Measurements from ENCODE around the gene NHEJ1. TPM values are rescaled to one million over a fixed set of nuclear protein-coding genes. Genes with fewer than 3 reads are reported as not detected.
A peak's percentile ranks its signal among the peaks of the same experiment; 100 is the strongest.

Gene NHEJ1
- total RNA-seq, 5 donors from 2014 or later (not counting 1 experiment from before 2014, with no cell fraction given) = 17.3 to 21.1 (median 18.2) TPM

DNA sequence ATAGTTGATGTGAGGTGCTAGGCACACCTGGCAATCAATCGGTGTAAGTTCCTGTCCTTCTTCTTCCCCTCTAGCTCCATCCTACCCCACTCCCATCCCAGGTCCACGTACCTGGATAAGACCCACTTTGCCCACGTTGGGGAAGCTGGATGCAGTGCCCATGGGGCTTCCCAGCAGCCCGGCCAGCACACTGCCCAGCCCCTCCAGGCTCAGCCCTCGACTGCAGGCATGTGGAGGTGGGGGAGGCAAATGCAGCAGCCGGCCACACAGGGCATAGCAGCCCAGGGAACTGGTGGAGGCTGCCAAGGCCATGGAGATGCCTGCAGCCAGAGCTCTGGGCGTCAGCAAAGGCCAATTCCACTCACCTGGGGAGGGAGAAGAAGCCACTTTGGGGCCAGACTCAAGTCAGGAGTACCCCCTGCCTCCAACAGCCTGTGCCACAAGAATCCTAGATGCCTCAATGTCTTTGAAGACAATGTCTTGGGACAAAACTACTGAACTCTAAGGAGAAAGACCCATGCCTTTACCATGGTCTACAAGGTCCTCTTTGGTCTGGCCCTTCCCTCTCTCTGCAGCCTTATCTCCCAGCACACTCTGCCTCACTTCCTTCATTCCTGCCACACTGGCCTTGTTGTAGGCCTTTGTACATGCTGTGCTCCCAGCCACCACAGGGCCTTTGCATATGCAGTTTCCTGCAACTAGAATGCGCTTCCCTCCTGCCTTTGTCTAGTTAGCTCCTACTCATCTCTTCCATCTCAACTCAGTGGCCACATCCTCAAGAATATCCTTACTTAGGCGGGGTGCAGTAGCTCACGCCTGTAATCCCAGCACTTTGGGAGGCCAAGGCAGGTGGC lies 4.7 kb upstream of the NHEJ1 start:
- ChIA-PET CTCF (interaction anchor here in 1 of 2 donors (1.2 kb wide), 1 partner anchor 10 kb away, joined by 4 read pairs; no protein-coding TSS in a partner anchor), POLR2A (no interaction called here)
- no peaks in the 10 kb centered on the region for H3K36me3 ChIP-seq (ENCODE audit: control insufficient read depth in 2 of 2, extremely low read depth in 1 of 2, insufficient read depth in 1 of 2, low read length in 1 of 2)
- no peak overlapping the region for H3K4me3 ChIP-seq (ENCODE audit: control insufficient read depth in 1 of 2, extremely low read depth in 1 of 2, low read length in 1 of 2)
- no peaks in the 10 kb centered on the region for H3K27me3 Mint-ChIP-seq
- H3K4me1 Mint-ChIP-seq = peaks cover 8 to 12% (median 9%) of the 10 kb centered on the region in 3 donors
- no peak overlapping the region for H3K27ac Mint-ChIP-seq
- WGBS (ENCODE audit: insufficient coverage) = 89% methylated on average over 5 of the region's 10 CpGs
- no peaks in the 10 kb centered on the region for H3K9me3 ChIP-seq
- no peak overlapping the region for H3K4me3 Mint-ChIP-seq
- H3K9me3 Mint-ChIP-seq = no peaks in the 10 kb centered on the region
- H3K4me1 ChIP-seq (ENCODE audit: control insufficient read depth in 1 of 2, extremely low read depth in 1 of 2, insufficient read depth in 2 of 2, low read length in 2 of 2) = peaks cover 0 to 8% of the 10 kb centered on the region in 2 experiments
- DNase-seq (no peak), ATAC-seq (replicated peaks in 1 of 4) (no peak)
- no peak overlapping the region for H3K27ac ChIP-seq (ENCODE audit: low read length)
- H3K36me3 Mint-ChIP-seq = no peaks in the 10 kb centered on the region
- no peaks in the 10 kb centered on the region for H3K27me3 ChIP-seq (replicated peaks in 1 of 2; ENCODE audit: control insufficient read depth in 2 of 2, extremely low read depth in 1 of 2, insufficient read depth in 2 of 2, low read length in 1 of 2)

DNA sequence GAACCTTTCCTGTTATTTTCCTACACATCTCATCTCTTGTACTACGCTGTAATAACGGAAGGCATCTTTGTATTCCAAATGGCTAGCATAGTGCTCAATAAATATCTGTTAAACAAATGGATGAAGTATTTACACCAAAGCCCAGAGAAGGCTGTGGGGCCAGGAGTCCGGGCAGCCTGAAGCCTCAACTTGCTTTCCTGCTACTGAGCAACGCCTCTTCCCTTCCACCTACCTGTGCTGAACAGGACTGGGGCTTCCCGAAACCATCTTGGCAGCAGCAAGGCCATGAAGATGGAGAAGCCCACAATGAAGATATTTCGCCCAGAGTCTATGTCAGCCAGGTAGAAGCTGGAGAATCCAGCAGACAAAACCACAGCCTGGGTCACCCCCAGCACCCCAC lies 2.5 kb upstream of the NHEJ1 start:
- no peaks in the 10 kb centered on the region for H3K36me3 ChIP-seq (ENCODE audit: control insufficient read depth in 2 of 2, extremely low read depth in 1 of 2, insufficient read depth in 1 of 2, low read length in 1 of 2)
- H3K4me3 Mint-ChIP-seq = no peak overlapping the region
- ATAC-seq (replicated peaks in 1 of 4) (no peak), DNase-seq (no peak)
- H3K4me1 ChIP-seq (ENCODE audit: control insufficient read depth in 1 of 2, extremely low read depth in 1 of 2, insufficient read depth in 2 of 2, low read length in 2 of 2) = peaks cover 4 to 14% of the 10 kb centered on the region in 2 experiments
- H3K9me3 Mint-ChIP-seq = no peaks in the 10 kb centered on the region
- H3K36me3 Mint-ChIP-seq = peaks cover under 1% of the 10 kb centered on the region
- no peaks in the 10 kb centered on the region for H3K9me3 ChIP-seq
- H3K27me3 ChIP-seq (replicated peaks in 1 of 2; ENCODE audit: control insufficient read depth in 2 of 2, extremely low read depth in 1 of 2, insufficient read depth in 2 of 2, low read length in 1 of 2) = no peaks in the 10 kb centered on the region
- no peak overlapping the region for H3K4me3 ChIP-seq (ENCODE audit: control insufficient read depth in 1 of 2, extremely low read depth in 1 of 2, low read length in 1 of 2)
- no peak overlapping the region for H3K27ac ChIP-seq (ENCODE audit: low read length)
- ChIA-PET CTCF (interaction anchor here (0.5 to 1.7 kb wide), 6 partner anchors 9 to 944 kb away, joined by 3 to 4 read pairs (median 3); no protein-coding TSS in a partner anchor), POLR2A (interaction anchor here in 1 of 2 donors (0.6 kb wide), 1 partner anchor 40 kb away, joined by 5 read pairs; no protein-coding TSS in a partner anchor)
- H3K4me1 Mint-ChIP-seq = peaks cover 15 to 25% (median 20%) of the 10 kb centered on the region in 3 donors
- 83% methylated on average over 3 of the region's 6 CpGs for WGBS (ENCODE audit: insufficient coverage)
- H3K27me3 Mint-ChIP-seq = no peaks in the 10 kb centered on the region
- no peak overlapping the region for H3K27ac Mint-ChIP-seq

DNA sequence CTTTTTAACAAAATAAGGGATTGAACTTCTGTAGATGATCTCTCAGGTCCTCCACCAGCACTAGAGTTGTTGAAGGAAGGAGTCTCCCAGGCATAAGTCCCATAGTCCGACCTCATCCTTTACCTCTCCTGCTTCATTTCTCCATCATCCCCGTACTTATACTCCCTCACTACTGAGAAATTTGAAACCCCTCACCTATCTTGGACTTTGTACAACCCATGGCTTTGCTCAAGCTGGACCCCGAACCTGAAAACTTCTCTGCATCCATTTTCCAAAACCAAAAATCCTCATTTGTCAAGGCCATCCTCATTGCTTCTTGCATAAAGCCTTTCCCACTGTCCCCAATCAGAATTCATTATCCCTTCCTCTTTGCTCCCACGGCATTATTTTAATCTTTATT lies 482 bp upstream of the NHEJ1 start:
- Mint-ChIP-seq H3K27ac (peak overlapping the region; percentile 95 to 97), H3K9me3 (no peaks in the 10 kb centered on the region)

DNA sequence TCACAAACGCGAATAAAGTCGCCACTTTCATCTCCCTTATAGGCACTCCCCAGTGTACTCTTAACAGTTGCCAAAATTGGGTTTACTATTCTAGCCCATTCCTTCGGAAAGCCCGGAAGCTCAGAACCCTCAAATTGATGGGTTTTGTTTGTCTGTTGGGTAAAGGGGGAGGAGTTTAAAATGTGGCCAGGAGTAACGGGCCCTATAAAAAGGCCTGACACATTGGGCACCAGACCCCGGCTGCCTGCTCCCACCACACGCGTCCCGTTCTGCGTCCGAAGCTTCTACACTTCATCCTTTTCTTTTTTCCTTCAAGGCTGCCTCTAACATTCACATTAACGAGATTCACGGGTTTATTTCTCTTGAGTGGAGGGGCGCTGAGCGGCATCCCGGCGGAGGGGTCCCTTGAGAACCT lies 837 bp downstream of the NHEJ1 start:
- Mint-ChIP-seq H3K36me3 (peaks cover 19% of the 10 kb centered on the region), H3K27me3 (no peaks in the 10 kb centered on the region), H3K4me3 (peak overlapping the region; percentile 86 to 94 (median 88)), H3K4me1 (peaks cover 16 to 31% (median 22%) of the 10 kb centered on the region in 3 donors), H3K27ac (peak overlapping the region; percentile 95 to 97), H3K9me3 (no peaks in the 10 kb centered on the region)
- no peak for DNase-seq
- H3K27ac ChIP-seq (ENCODE audit: low read length) = peak overlapping the region; percentile 68
- no peaks in the 10 kb centered on the region for H3K27me3 ChIP-seq (replicated peaks in 1 of 2; ENCODE audit: control insufficient read depth in 2 of 2, extremely low read depth in 1 of 2, insufficient read depth in 2 of 2, low read length in 1 of 2)
- POLR2A ChIA-PET = interaction anchor here (0.6 to 0.8 kb wide), 3 partner anchors 48 to 69 kb away, joined by 3 read pairs; no protein-coding TSS in a partner anchor
- peaks cover 0 to 19% of the 10 kb centered on the region in 2 donors for H3K36me3 ChIP-seq (ENCODE audit: control insufficient read depth in 2 of 2, extremely low read depth in 1 of 2, insufficient read depth in 1 of 2, low read length in 1 of 2)
- H3K9me3 ChIP-seq = no peaks in the 10 kb centered on the region
- WGBS (ENCODE audit: insufficient coverage) = 33% methylated on average over 10 of the region's 18 CpGs
- peak overlapping the region; percentile 65 to 85 for H3K4me3 ChIP-seq (ENCODE audit: control insufficient read depth in 1 of 2, extremely low read depth in 1 of 2, low read length in 1 of 2)
- CTCF ChIA-PET = interaction anchor here (0.7 to 3.0 kb wide), 18 partner anchors 10 to 304 kb away, joined by 3 to 39 read pairs (median 6); partner anchors contain the start of genes CNPPD1 (in 2 of the 2), ANKZF1 (in 1 of the 2), ATG9A (in 1 of the 2) and DNAJB2 (in 1 of the 2)
- H3K4me1 ChIP-seq (ENCODE audit: control insufficient read depth in 1 of 2, extremely low read depth in 1 of 2, insufficient read depth in 2 of 2, low read length in 2 of 2) = peaks cover 4 to 14% of the 10 kb centered on the region in 2 experiments
- ATAC-seq (replicated peaks in 1 of 4) = no peak

More for the DNA sequence above, 482 bp upstream of the NHEJ1 start:
- ChIA-PET POLR2A (no interaction called here), CTCF (no interaction called here)
- ATAC-seq (replicated peaks in 1 of 4) (no peak), DNase-seq (no peak)
- WGBS (ENCODE audit: insufficient coverage) = 87% methylated on average over 4 of the region's 4 CpGs
- H3K36me3 ChIP-seq (ENCODE audit: control insufficient read depth in 2 of 2, extremely low read depth in 1 of 2, insufficient read depth in 1 of 2, low read length in 1 of 2) = peaks cover 0 to 19% of the 10 kb centered on the region in 2 donors
- no peaks in the 10 kb centered on the region for H3K27me3 Mint-ChIP-seq
- H3K27ac ChIP-seq (ENCODE audit: low read length) = peak overlapping the region; percentile 68
- peaks cover 4 to 14% of the 10 kb centered on the region in 2 experiments for H3K4me1 ChIP-seq (ENCODE audit: control insufficient read depth in 1 of 2, extremely low read depth in 1 of 2, insufficient read depth in 2 of 2, low read length in 2 of 2)
- H3K9me3 ChIP-seq = no peaks in the 10 kb centered on the region
- H3K4me1 Mint-ChIP-seq = peaks cover 16 to 31% (median 22%) of the 10 kb centered on the region in 3 donors
- no peaks in the 10 kb centered on the region for H3K27me3 ChIP-seq (replicated peaks in 1 of 2; ENCODE audit: control insufficient read depth in 2 of 2, extremely low read depth in 1 of 2, insufficient read depth in 2 of 2, low read length in 1 of 2)
- peak overlapping the region; percentile 65 to 85 for H3K4me3 ChIP-seq (ENCODE audit: control insufficient read depth in 1 of 2, extremely low read depth in 1 of 2, low read length in 1 of 2)
- peaks cover 19% of the 10 kb centered on the region for H3K36me3 Mint-ChIP-seq
- peak overlapping the region; percentile 86 to 94 (median 88) for H3K4me3 Mint-ChIP-seq

DNA sequence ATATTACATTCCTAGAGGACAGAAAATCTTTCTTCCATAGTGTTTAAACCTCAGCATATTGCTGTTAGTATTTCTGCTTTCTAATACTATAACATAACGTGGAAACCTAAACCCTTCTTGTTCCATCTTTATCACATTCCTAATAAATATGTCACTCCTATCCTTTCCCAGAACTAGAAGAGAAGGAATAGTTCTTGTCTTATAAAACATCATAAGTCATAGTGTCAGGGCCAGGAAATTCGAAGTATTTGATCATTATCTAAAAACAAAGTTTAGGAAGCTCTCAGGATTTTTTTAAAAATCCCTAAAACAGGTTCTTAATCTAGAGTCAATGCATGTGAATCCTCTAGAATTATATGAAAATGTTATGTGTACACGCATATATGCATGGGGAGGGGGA lies 2.0 kb downstream of the NHEJ1 start:
- Histone ChIP-seq H3K4me3 (ENCODE audit: control insufficient read depth in 1 of 2, extremely low read depth in 1 of 2, low read length in 1 of 2) (no peak overlapping the region), H3K27me3 (replicated peaks in 1 of 2; ENCODE audit: control insufficient read depth in 2 of 2, extremely low read depth in 1 of 2, insufficient read depth in 2 of 2, low read length in 1 of 2) (no peaks in the 10 kb centered on the region), H3K9me3 (no peaks in the 10 kb centered on the region), H3K36me3 (ENCODE audit: control insufficient read depth in 2 of 2, extremely low read depth in 1 of 2, insufficient read depth in 1 of 2, low read length in 1 of 2) (peaks cover 0 to 25% of the 10 kb centered on the region in 2 donors), H3K4me1 (ENCODE audit: control insufficient read depth in 1 of 2, extremely low read depth in 1 of 2, insufficient read depth in 2 of 2, low read length in 2 of 2) (peaks cover 4 to 14% of the 10 kb centered on the region in 2 experiments), H3K27ac (ENCODE audit: low read length) (no peak overlapping the region)
- ChIA-PET CTCF (interaction anchor here (0.5 to 3.0 kb wide), 21 partner anchors 17 to 295 kb away, joined by 3 to 39 read pairs (median 4); partner anchors contain the start of genes CNPPD1 (in 2 of the 2), ABCB6 (in 1 of the 2), ANKZF1 (in 1 of the 2) and ATG9A (in 1 of the 2)), POLR2A (interaction anchor here in 1 of 2 donors (0.6 kb wide), 1 partner anchor 46 kb away, joined by 5 read pairs; no protein-coding TSS in a partner anchor)
- no CpG with 5 or more reads among the region's 3 CpGs for WGBS (ENCODE audit: insufficient coverage)
- no peak overlapping the region for H3K27ac Mint-ChIP-seq
- ATAC-seq (replicated peaks in 1 of 4) = no peak
- no peaks in the 10 kb centered on the region for H3K9me3 Mint-ChIP-seq
- H3K4me3 Mint-ChIP-seq = no peak overlapping the region
- DNase-seq = no peak
- peaks cover 16 to 31% (median 22%) of the 10 kb centered on the region in 3 donors for H3K4me1 Mint-ChIP-seq
- H3K27me3 Mint-ChIP-seq = no peaks in the 10 kb centered on the region
- peaks cover 24% of the 10 kb centered on the region for H3K36me3 Mint-ChIP-seq

DNA sequence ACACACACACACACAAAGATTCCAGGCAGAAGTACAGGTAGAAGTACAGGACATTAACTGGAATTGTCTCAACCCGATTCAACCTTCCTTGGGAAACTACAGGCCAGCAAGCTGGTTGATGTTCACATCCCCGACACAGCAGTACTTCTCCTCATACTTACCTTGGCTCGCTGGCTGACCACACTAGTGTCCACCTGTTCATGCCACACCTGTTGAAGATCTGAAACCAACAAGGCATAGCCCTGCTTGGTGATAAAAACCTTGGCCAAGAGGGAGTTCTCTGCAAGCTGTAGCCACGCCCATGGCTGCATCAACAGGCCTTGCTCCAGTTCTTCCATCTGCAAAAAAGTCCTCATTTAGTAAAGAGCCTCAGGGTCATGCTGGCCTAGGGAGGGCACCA lies 2.6 kb downstream of the NHEJ1 start:
- H3K27me3 Mint-ChIP-seq = no peaks in the 10 kb centered on the region
- H3K4me3 ChIP-seq (ENCODE audit: control insufficient read depth in 1 of 2, extremely low read depth in 1 of 2, low read length in 1 of 2) = no peak overlapping the region
- no peak overlapping the region for H3K27ac ChIP-seq (ENCODE audit: low read length)
- H3K4me1 ChIP-seq (ENCODE audit: control insufficient read depth in 1 of 2, extremely low read depth in 1 of 2, insufficient read depth in 2 of 2, low read length in 2 of 2) = peaks cover 4 to 14% of the 10 kb centered on the region in 2 experiments
- H3K4me3 Mint-ChIP-seq = no peak overlapping the region
- H3K9me3 ChIP-seq = no peaks in the 10 kb centered on the region
- POLR2A ChIA-PET = no interaction called here
- H3K36me3 Mint-ChIP-seq = peaks cover 30% of the 10 kb centered on the region
- H3K27ac Mint-ChIP-seq = no peak overlapping the region
- peaks cover 16 to 31% (median 22%) of the 10 kb centered on the region in 3 donors for H3K4me1 Mint-ChIP-seq
- H3K36me3 ChIP-seq (ENCODE audit: control insufficient read depth in 2 of 2, extremely low read depth in 1 of 2, insufficient read depth in 1 of 2, low read length in 1 of 2) = peaks cover 0 to 26% of the 10 kb centered on the region in 2 donors
- CTCF ChIA-PET = interaction anchor here (0.6 to 3.0 kb wide), 7 partner anchors 53 to 137 kb away, joined by 3 to 39 read pairs (median 3); no protein-coding TSS in a partner anchor
- whole genome bisulfite sequencing (ENCODE audit: insufficient coverage) = 90% methylated on average over 3 of the region's 4 CpGs
- no peak for DNase-seq
- no peak for ATAC-seq (replicated peaks in 1 of 4)
- H3K9me3 Mint-ChIP-seq = no peaks in the 10 kb centered on the region
- H3K27me3 ChIP-seq (replicated peaks in 1 of 2; ENCODE audit: control insufficient read depth in 2 of 2, extremely low read depth in 1 of 2, insufficient read depth in 2 of 2, low read length in 1 of 2) = no peaks in the 10 kb centered on the region
